WI38 (cell line): ENCODE measurements around the gene GPR107.
"Not testable (repeated sequence)": the region's sequence is repeated elsewhere in the genome, so short reads cannot be mapped to it uniquely, and the experiment has no call there.

ENCODE experiments used
- H3K4me3 ChIP-seq: 2 replicates; pipeline ENCODE4 v1.5.1; 2011; ENCODE audit warnings: low read depth, mild to moderate bottlenecking, control low read depth, low read length
- CTCF ChIP-seq: IDR thresholded peaks from 2 replicates; pipeline ENCODE4 v1.5.1; 2012; ENCODE audit warnings: low read depth, mild to moderate bottlenecking, control low read depth, low read length

The GPR107 gene

GRCh38 chr9:130053504-130054324 is at the start of gene GPR107:
GPR107 (plus strand) TSS chr9:130053906; CDS start chr9:130053933, 27 bp downstream.
- TF ChIP-seq CTCF, result no peak
- peak within 1 kb of the TSS; percentile 93 for H3K4me3 ChIP-seq

- no peak for TF ChIP-seq CTCF
- no peak overlapping the region for H3K4me3 ChIP-seq
Measured at GRCh38 chr9:130003943-130004552, 49.7 kb upstream of the GPR107 start.

- not testable (repeated sequence) for H3K4me3 ChIP-seq
Measured at GRCh38 chr9:130006952-130007351, 46.8 kb upstream of the GPR107 start.

- H3K4me3 ChIP-seq, result no peak overlapping the region
- TF ChIP-seq CTCF, result no peak
Measured at GRCh38 chr9:130008538-130008937, 45.2 kb upstream of the GPR107 start.

GRCh38 chr9:130009546-130009945 is 44.2 kb upstream of the GPR107 start:
- H3K4me3 ChIP-seq, result not testable (repeated sequence)

- no peak overlapping the region for H3K4me3 ChIP-seq
- TF ChIP-seq CTCF, result no peak
Measured at GRCh38 chr9:130010151-130010988, 43.3 kb upstream of the GPR107 start.

GRCh38 chr9:130013326-130013725 is 40.4 kb upstream of the GPR107 start:
- no peak overlapping the region for H3K4me3 ChIP-seq
- TF ChIP-seq CTCF, result no peak
